Measurements from ENCODE around the gene POLR2B. TPM values are rescaled to one million over a fixed set of nuclear protein-coding genes. Genes with fewer than 3 reads are reported as not detected.
"Not testable (repeated sequence)": the region's sequence is repeated elsewhere in the genome, so short reads cannot be mapped to it uniquely, and the experiment has no call there.

POLR2B gene
- 108 TPM for total RNA-seq (ENCODE audit: insufficient read depth, low replicate concordance)

GRCh38 chr4:56978750-56979303, at the start of gene POLR2B:
POLR2B (plus strand) TSS chr4:56978896; CDS start chr4:56978986, 90 bp downstream.
- DNase-seq (ENCODE audit: low spot score) = peak; percentile 98

GRCh38 chr4:56930638-56931037, 48.1 kb upstream of the POLR2B start:
- DNase-seq (ENCODE audit: low spot score) = no peak

- no peak for DNase-seq (ENCODE audit: low spot score)
These were observed 46.8 kb upstream of the POLR2B start for GRCh38 chr4:56931924-56932323.

- no peak for DNase-seq (ENCODE audit: low spot score)
These were observed 41.4 kb upstream of the POLR2B start for GRCh38 chr4:56937262-56937661.

GRCh38 chr4:56939826-56940225, 38.9 kb upstream of the POLR2B start:
- DNase-seq (ENCODE audit: low spot score) = not testable (repeated sequence)

- no peak for DNase-seq (ENCODE audit: low spot score)
These were observed 38.3 kb upstream of the POLR2B start for GRCh38 chr4:56940403-56940802.

GRCh38 chr4:56940971-56941370, 37.7 kb upstream of the POLR2B start:
- no peak for DNase-seq (ENCODE audit: low spot score)

GRCh38 chr4:56941403-56941802, 37.3 kb upstream of the POLR2B start:
- DNase-seq (ENCODE audit: low spot score) = no peak

GRCh38 chr4:56953680-56954520, 24.8 kb upstream of the POLR2B start:
- no peak for DNase-seq (ENCODE audit: low spot score)

- peak; percentile 23 for DNase-seq (ENCODE audit: low spot score)
These were observed 20.6 kb upstream of the POLR2B start for GRCh38 chr4:56958111-56958517.

- no peak for DNase-seq (ENCODE audit: low spot score)
These were observed 19.6 kb upstream of the POLR2B start for GRCh38 chr4:56959100-56959499.

- no peak for DNase-seq (ENCODE audit: low spot score)
These were observed 17.6 kb upstream of the POLR2B start for GRCh38 chr4:56961107-56961500.

- DNase-seq (ENCODE audit: low spot score) = no peak
These were observed 7.3 kb upstream of the POLR2B start for GRCh38 chr4:56971383-56971782.

GRCh38 chr4:56972389-56972788, 6.3 kb upstream of the POLR2B start:
- DNase-seq (ENCODE audit: low spot score) = no peak

- no peak for DNase-seq (ENCODE audit: low spot score)
These were observed 5.9 kb upstream of the POLR2B start for GRCh38 chr4:56972809-56973208.

GRCh38 chr4:56973336-56973735, 5.4 kb upstream of the POLR2B start:
- no peak for DNase-seq (ENCODE audit: low spot score)

- DNase-seq (ENCODE audit: low spot score) = no peak
These were observed 2.3 kb upstream of the POLR2B start for GRCh38 chr4:56976283-56976836.

GRCh38 chr4:56976837-56977320, 1.8 kb upstream of the POLR2B start:
- peak; percentile 14 for DNase-seq (ENCODE audit: low spot score)

GRCh38 chr4:56977321-56978012, 1.2 kb upstream of the POLR2B start, which contains the start of gene NOA1:
NOA1 (minus strand) TSS chr4:56977606; CDS start chr4:56977585, 21 bp downstream.
- peak; percentile 99 for DNase-seq (ENCODE audit: low spot score)

- peak; percentile 9 for DNase-seq (ENCODE audit: low spot score)
These were observed 851 bp downstream of the POLR2B start for GRCh38 chr4:56979421-56980072.

- peak; percentile 11 for DNase-seq (ENCODE audit: low spot score)
These were observed 3.1 kb downstream of the POLR2B start for GRCh38 chr4:56981795-56982201.
